LNCaP clone FGC (cell line): ENCODE results near the gene TOM1.

Experiments
- DNase-seq: peaks from one replicate; pipeline ENCODE4 v3.0.0-alpha.2; 2011; ENCODE audit warnings: low read depth
- H3K4me3 ChIP-seq: 2 replicates; pipeline ENCODE4 v1.5.1; 2011; ENCODE audit warnings: mild to moderate bottlenecking, low read depth, low read length, control low read depth
- CTCF ChIP-seq: IDR thresholded peaks from 2 replicates; pipeline ENCODE4 v1.5.1; 2012; ENCODE audit warnings: mild to moderate bottlenecking; ENCODE audit not compliant: control insufficient read depth, insufficient read depth; ENCODE audit errors: extremely low read depth

TOM1 gene

GRCh38 chr22:35328472-35328885 lies 28.8 kb downstream of the TOM1 start:
- DNase-seq: no peak
- H3K4me3 ChIP-seq: no peak overlapping the region
- TF ChIP-seq CTCF: no peak

- peak; percentile 21; the same call in 1 of the 2 replicates for TF ChIP-seq CTCF
Observed at GRCh38 chr22:35329114-35329847, 29.6 kb downstream of the TOM1 start.

GRCh38 chr22:35330258-35330861 lies 30.7 kb downstream of the TOM1 start:
- TF ChIP-seq CTCF: no peak
- DNase-seq: no peak
- no peak overlapping the region for H3K4me3 ChIP-seq

More at GRCh38 chr22:35329114-35329847, 29.6 kb downstream of the TOM1 start:
- DNase-seq: no peak
- no peak overlapping the region for H3K4me3 ChIP-seq

- no peak overlapping the region for H3K4me3 ChIP-seq
- DNase-seq: no peak
- no peak for TF ChIP-seq CTCF
Observed at GRCh38 chr22:35332278-35332677, 32.6 kb downstream of the TOM1 start.

GRCh38 chr22:35333220-35333619 lies 33.5 kb downstream of the TOM1 start:
- DNase-seq: no peak
- H3K4me3 ChIP-seq: no peak overlapping the region
- TF ChIP-seq CTCF: no peak

GRCh38 chr22:35334004-35334403 lies 34.3 kb downstream of the TOM1 start:
- no peak overlapping the region for H3K4me3 ChIP-seq
- DNase-seq: no peak
- no peak for TF ChIP-seq CTCF
